GM12878 (cell line): ENCODE data around the gene YEATS2. TPM values are rescaled to one million over a fixed set of nuclear protein-coding genes. Genes with fewer than 3 reads are reported as not detected.

ENCODE experiments used
- polyA plus RNA-seq, 11 experiments: library from polyadenylated mRNA; depleted of rRNA in 4 of 11; unstranded in 6 of 11; stranded (reverse) in 5 of 11; fragments of >200 nt; fragmentation: Nextera tagmentation in 4 of 11; fragmentation: Illumina TruSeq in 1 of 11; extraction: Ambion mirVana in 4 of 11; extraction: Trizol in 1 of 11; gene quantifications; 1 replicate in 1 of 11; 2 replicates in 10 of 11; pipeline versions ENCODE4 v1.2.1 to v1.2.3, GENCODE V29; 2011 to 2016; ENCODE audit warnings: inconsistent platforms in 2 of 11, missing spikeins in 2 of 11, low read depth in 1 of 11
- total RNA-seq, 4 experiments: library from RNA; depleted of rRNA in 3 of 4; stranded (reverse); fragments of >200 nt in 3 of 4; fragmentation: Illumina TruSeq in 1 of 4; extraction: Trizol in 1 of 4; gene quantifications; 2 replicates each; pipeline versions ENCODE4 v1.2.1 to v1.2.3, GENCODE V29; 2013 to 2021

Gene YEATS2
- total and polyA plus RNA-seq, 10 of the 15 experiments (the other 5 are each of a cell fraction or from before 2014, with no cell fraction given), result 1.9 to 65.3 (median 25.8) TPM

Other genes with a start within 250 kb of the YEATS2 start
- gene KLHL6, start 142.1 kb upstream of the YEATS2 start, total RNA-seq (2014; rRNA removed), result 23.6 and 27.5 TPM in 2 replicates
- gene KLHL6, start 142.1 kb upstream of the YEATS2 start, total RNA-seq (2014; rRNA removed; fragmentation: Illumina TruSeq; extraction: Trizol), result 26.8 and 28.0 TPM in 2 replicates
- gene KLHL6, start 142.1 kb upstream of the YEATS2 start, total RNA-seq (2021), result 28.7 and 29.7 TPM in 2 replicates
- gene KLHL6, start 142.1 kb upstream of the YEATS2 start, polyA plus RNA-seq (2011; rRNA removed), result 91.8 and 99.8 TPM in 2 replicates
- gene KLHL6, start 142.1 kb upstream of the YEATS2 start, polyA plus RNA-seq (2014; fragmentation: Illumina TruSeq; extraction: Trizol), result 26.5 and 30.0 TPM in 2 replicates
- 1 to 10 TPM; 4.0 to 4.2 TPM for gene KLHL6, start 142.1 kb upstream of the YEATS2 start, polyA plus RNA-seq (2014; fragmentation: Nextera tagmentation; extraction: Ambion mirVana)
- 23.0 and 25.2 TPM in 2 replicates for gene KLHL6, start 142.1 kb upstream of the YEATS2 start, polyA plus RNA-seq (2014; rRNA removed)
- gene KLHL6, start 142.1 kb upstream of the YEATS2 start, polyA plus RNA-seq (2016; fragmentation: Nextera tagmentation; extraction: Ambion mirVana), result 10 to 100 TPM; 16.5 to 19.9 TPM
- gene KLHL24, start 62.2 kb upstream of the YEATS2 start, total RNA-seq (2014; rRNA removed), result 6.1 and 7.5 TPM in 2 replicates
- gene KLHL24, start 62.2 kb upstream of the YEATS2 start, total RNA-seq (2014; rRNA removed; fragmentation: Illumina TruSeq; extraction: Trizol), result 5.8 and 6.8 TPM in 2 replicates
- gene KLHL24, start 62.2 kb upstream of the YEATS2 start, total RNA-seq (2021), result 5.8 and 6.7 TPM in 2 replicates
- gene KLHL24, start 62.2 kb upstream of the YEATS2 start, polyA plus RNA-seq (2011; rRNA removed), result 24.3 and 39.5 TPM in 2 replicates
- gene KLHL24, start 62.2 kb upstream of the YEATS2 start, polyA plus RNA-seq (2014; fragmentation: Illumina TruSeq; extraction: Trizol), result 4.2 and 4.5 TPM in 2 replicates
- 1 to 10 TPM in 1 of 2 experiments, under 1 TPM in 1; 0.91 to 1.6 TPM for gene KLHL24, start 62.2 kb upstream of the YEATS2 start, polyA plus RNA-seq (2014; fragmentation: Nextera tagmentation; extraction: Ambion mirVana)
- gene KLHL24, start 62.2 kb upstream of the YEATS2 start, polyA plus RNA-seq (2014; rRNA removed), result 3.2 and 4.0 TPM in 2 replicates
- gene KLHL24, start 62.2 kb upstream of the YEATS2 start, polyA plus RNA-seq (2016; fragmentation: Nextera tagmentation; extraction: Ambion mirVana), result 1 to 10 TPM; 4.5 to 6.3 TPM
- 1.3 and 2.2 TPM in 2 replicates for gene MAP6D1, start 127.8 kb downstream of the YEATS2 start, total RNA-seq (2014; rRNA removed)
- gene MAP6D1, start 127.8 kb downstream of the YEATS2 start, total RNA-seq (2014; rRNA removed; fragmentation: Illumina TruSeq; extraction: Trizol), result 0.54 TPM in 1 of 2 replicates, not detected in the other
- 1.5 and 2.1 TPM in 2 replicates for gene MAP6D1, start 127.8 kb downstream of the YEATS2 start, total RNA-seq (2021)
- 0.32 TPM in 1 of 2 replicates, not detected in the other for gene MAP6D1, start 127.8 kb downstream of the YEATS2 start, polyA plus RNA-seq (2011; rRNA removed)
- gene MAP6D1, start 127.8 kb downstream of the YEATS2 start, polyA plus RNA-seq (2014; fragmentation: Illumina TruSeq; extraction: Trizol), result 0.50 and 0.89 TPM in 2 replicates
- gene MAP6D1, start 127.8 kb downstream of the YEATS2 start, polyA plus RNA-seq (2014; fragmentation: Nextera tagmentation; extraction: Ambion mirVana), result not detected
- gene MAP6D1, start 127.8 kb downstream of the YEATS2 start, polyA plus RNA-seq (2014; rRNA removed), result 0.93 and 1.2 TPM in 2 replicates
- 1 to 10 TPM in 1 of 2 experiments, under 1 TPM in 1; 0.84 to 1.3 TPM for gene MAP6D1, start 127.8 kb downstream of the YEATS2 start, polyA plus RNA-seq (2016; fragmentation: Nextera tagmentation; extraction: Ambion mirVana)
- gene PARL, start 187.1 kb downstream of the YEATS2 start, total RNA-seq (2014; rRNA removed), result 56.4 and 58.5 TPM in 2 replicates
- 55.3 and 56.8 TPM in 2 replicates for gene PARL, start 187.1 kb downstream of the YEATS2 start, total RNA-seq (2014; rRNA removed; fragmentation: Illumina TruSeq; extraction: Trizol)
- 74.1 and 80.2 TPM in 2 replicates for gene PARL, start 187.1 kb downstream of the YEATS2 start, total RNA-seq (2021)
- gene PARL, start 187.1 kb downstream of the YEATS2 start, polyA plus RNA-seq (2011; rRNA removed), result 75.4 and 78.6 TPM in 2 replicates
- gene PARL, start 187.1 kb downstream of the YEATS2 start, polyA plus RNA-seq (2014; fragmentation: Illumina TruSeq; extraction: Trizol), result 58.6 and 70.7 TPM in 2 replicates
- gene PARL, start 187.1 kb downstream of the YEATS2 start, polyA plus RNA-seq (2014; fragmentation: Nextera tagmentation; extraction: Ambion mirVana), result 10 to 100 TPM; 49.7 to 83.0 TPM
- gene PARL, start 187.1 kb downstream of the YEATS2 start, polyA plus RNA-seq (2014; rRNA removed), result 75.0 and 75.9 TPM in 2 replicates
- 100 to 1,000 TPM; 100 to 113 TPM for gene PARL, start 187.1 kb downstream of the YEATS2 start, polyA plus RNA-seq (2016; fragmentation: Nextera tagmentation; extraction: Ambion mirVana)